ENCODE results near the gene CTDP1.

GRCh38 chr18:79733135-79733701 is 53.6 kb downstream of the CTDP1 start:
- no peak for TF ChIP-seq CTCF (tag by site-specific recombination; IDR thresholded peaks at IDR 0.05)
- TF ChIP-seq ZBTB21 (tag by site-specific recombination; IDR thresholded peaks at IDR 0.05): no peak
- TF ChIP-seq PRDM10 (tag by site-specific recombination; IDR thresholded peaks at IDR 0.05): no peak
- TF ChIP-seq ZFP41 (tag by site-specific recombination; IDR thresholded peaks at IDR 0.05; ENCODE audit: borderline replicate concordance): no peak
- TF ChIP-seq ZNF324 (tag by site-specific recombination; IDR thresholded peaks at IDR 0.05): no peak
- TF ChIP-seq ZNF510 (tag by site-specific recombination; IDR thresholded peaks at IDR 0.05; ENCODE audit: insufficient replicate concordance): no peak

All from HEK293 (cell line).